A673 (cell line): Measurements from ENCODE around the gene OSGIN1. TPM values are rescaled to one million over a fixed set of nuclear protein-coding genes. Genes with fewer than 3 reads are reported as not detected.

Source experiments
- BruUV-seq: library from RNA; stranded (reverse); fragments of 400-500 nt; replicated peaks from 2 replicates; lab custom pipeline; 2021; lab: Mats Ljungman, UMichigan
- CTCF ChIA-PET: fragments of 300-600 bp; sonication (Branson Sonifier 250); formaldehyde crosslinking; loops from one replicate; lab custom pipeline; 2022; ENCODE audit warnings: antibody characterized with exemption; lab: Charles Lee
- POLR2A ChIA-PET: fragments of 300-600 bp; sonication (Branson Sonifier 250); formaldehyde crosslinking; loops from one replicate; lab custom pipeline; 2022; ENCODE audit warnings: antibody characterized with exemption; ENCODE audit not compliant: low non-redundant PET; lab: Charles Lee
- DNase-seq: peaks from one replicate; pipeline ENCODE4 v3.0.0-alpha.2; 2015; ENCODE audit warnings: low spot score
- H3K27ac ChIP-seq: fragments of 200-600 bp; sonication (generic); 2 replicates; pipeline ENCODE4 v1.5.1; 2016; ENCODE audit warnings: mixed run types, low read depth, mild to moderate bottlenecking, mixed read lengths, antibody characterized with exemption, low read length; ENCODE audit not compliant: poor library complexity, severe bottlenecking
- H3K27me3 ChIP-seq: fragments of 200-600 bp; sonication (generic); replicated peaks from 2 replicates; pipeline ENCODE4 v1.6.1; 2017; ENCODE audit warnings: mixed run types, low read depth, mild to moderate bottlenecking, mixed read lengths, antibody characterized with exemption, low read length; ENCODE audit not compliant: insufficient read depth, poor library complexity
- H3K36me3 ChIP-seq: fragments of 200-600 bp; sonication (generic); 2 replicates; pipeline ENCODE4 v1.6.1; 2016; ENCODE audit warnings: mixed run types, mild to moderate bottlenecking, mixed read lengths, antibody characterized with exemption, low read length; ENCODE audit not compliant: insufficient read depth, poor library complexity, severe bottlenecking
- H3K4me1 ChIP-seq: fragments of 200-600 bp; sonication (generic); 2 replicates; pipeline ENCODE4 v1.6.1; 2017; ENCODE audit warnings: mixed run types, mild to moderate bottlenecking, mixed read lengths, antibody characterized with exemption, low read length; ENCODE audit not compliant: insufficient read depth, poor library complexity, severe bottlenecking
- H3K4me3 ChIP-seq: fragments of 200-600 bp; sonication (generic); 2 replicates; pipeline ENCODE4 v1.5.1; 2016; ENCODE audit warnings: low read depth, mixed run types, mild to moderate bottlenecking, mixed read lengths, low read length; ENCODE audit not compliant: poor library complexity, severe bottlenecking
- H3K9me3 ChIP-seq: fragments of 200-600 bp; sonication (generic); 2 replicates; pipeline ENCODE4 v1.6.1; 2016; ENCODE audit warnings: mixed run types, low read depth, mild to moderate bottlenecking, mixed read lengths, antibody characterized with exemption, low read length; ENCODE audit not compliant: poor library complexity, severe bottlenecking
- EZH2 ChIP-seq: fragments of 200-600 bp; sonication (generic); IDR thresholded peaks from 2 replicates; pipeline ENCODE4 v1.6.1; 2017; ENCODE audit warnings: borderline replicate concordance, low read depth, mild to moderate bottlenecking, mixed read lengths, antibody characterized with exemption, low read length; ENCODE audit not compliant: poor library complexity, severe bottlenecking
- intact Hi-C: fragments of 100-400 bp; cut with micrococcal nuclease; formaldehyde crosslinking; loops from one replicate; pipeline ENCODE4 v1.10.0; 2022; ENCODE audit not compliant: unreplicated experiment
- total RNA-seq: library from RNA; stranded (reverse); gene quantifications from 2 replicates; pipeline ENCODE4 v1.2.3, GENCODE V29; 2021
- TF ChIP-seq, protein P1 (sequence below): fragments of 300-800, 200-600 bp; sonication (generic); conservative IDR thresholded peaks from 2 replicates; pipeline ENCODE4 v1.5.1; 2017; ENCODE audit warnings: low read depth, mild to moderate bottlenecking, antibody characterized with exemption, low read length, moderate library complexity, mixed read lengths

The OSGIN1 gene
- total RNA-seq, 1 experiment from 2014 or later: 2.4 TPM

- BruUV-seq: no TSS peak
- H3K4me3 ChIP-seq: no peak overlapping the region
- no peak for TF ChIP-seq EZH2
- TF ChIP-seq, protein P1, sequence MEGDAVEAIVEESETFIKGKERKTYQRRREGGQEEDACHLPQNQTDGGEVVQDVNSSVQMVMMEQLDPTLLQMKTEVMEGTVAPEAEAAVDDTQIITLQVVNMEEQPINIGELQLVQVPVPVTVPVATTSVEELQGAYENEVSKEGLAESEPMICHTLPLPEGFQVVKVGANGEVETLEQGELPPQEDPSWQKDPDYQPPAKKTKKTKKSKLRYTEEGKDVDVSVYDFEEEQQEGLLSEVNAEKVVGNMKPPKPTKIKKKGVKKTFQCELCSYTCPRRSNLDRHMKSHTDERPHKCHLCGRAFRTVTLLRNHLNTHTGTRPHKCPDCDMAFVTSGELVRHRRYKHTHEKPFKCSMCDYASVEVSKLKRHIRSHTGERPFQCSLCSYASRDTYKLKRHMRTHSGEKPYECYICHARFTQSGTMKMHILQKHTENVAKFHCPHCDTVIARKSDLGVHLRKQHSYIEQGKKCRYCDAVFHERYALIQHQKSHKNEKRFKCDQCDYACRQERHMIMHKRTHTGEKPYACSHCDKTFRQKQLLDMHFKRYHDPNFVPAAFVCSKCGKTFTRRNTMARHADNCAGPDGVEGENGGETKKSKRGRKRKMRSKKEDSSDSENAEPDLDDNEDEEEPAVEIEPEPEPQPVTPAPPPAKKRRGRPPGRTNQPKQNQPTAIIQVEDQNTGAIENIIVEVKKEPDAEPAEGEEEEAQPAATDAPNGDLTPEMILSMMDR: no peak
- H3K9me3 ChIP-seq: no peaks in the 10 kb centered on the region
- intact Hi-C loops: no loop called here
- H3K36me3 ChIP-seq: no peaks in the 10 kb centered on the region
- CTCF ChIA-PET: no interaction called here
- DNase-seq: no peak
- no peaks in the 10 kb centered on the region for H3K4me1 ChIP-seq
- POLR2A ChIA-PET: no interaction called here
- no peak overlapping the region for H3K27ac ChIP-seq
- H3K27me3 ChIP-seq: no peaks in the 10 kb centered on the region
These were observed 26.4 kb downstream of the OSGIN1 start for GRCh38 chr16:83979441-83979840.

DNA sequence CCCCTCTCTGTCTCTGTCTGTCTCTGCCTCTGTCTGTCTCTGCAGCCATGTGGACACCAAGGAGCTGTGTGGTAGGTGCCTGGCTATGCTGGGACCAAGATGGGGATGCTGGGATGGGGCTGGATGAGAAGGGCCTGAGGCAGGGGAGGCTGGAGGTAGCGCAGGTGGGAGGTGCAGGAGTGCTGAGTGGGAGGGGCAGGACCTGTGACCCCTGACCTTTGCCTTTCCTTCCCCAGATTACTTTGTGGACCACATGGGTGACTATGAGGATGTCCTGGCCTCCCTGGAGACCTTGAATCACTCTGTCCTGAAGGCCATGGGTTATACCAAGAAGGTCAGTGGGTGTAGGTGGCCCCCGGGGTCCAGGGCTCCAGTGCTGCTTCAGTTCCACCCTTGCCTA lies 27.8 kb downstream of the OSGIN1 start:
- BruUV-seq: no TSS peak
- DNase-seq: no peak
- intact Hi-C loops: no loop called here
- TF ChIP-seq, protein P1: no peak
- no peak for TF ChIP-seq EZH2
- H3K27me3 ChIP-seq: no peaks in the 10 kb centered on the region
- no peak overlapping the region for H3K4me3 ChIP-seq
- no peaks in the 10 kb centered on the region for H3K36me3 ChIP-seq
- no peak overlapping the region for H3K27ac ChIP-seq
- H3K9me3 ChIP-seq: no peaks in the 10 kb centered on the region
- CTCF ChIA-PET: no interaction called here
- no peaks in the 10 kb centered on the region for H3K4me1 ChIP-seq
- POLR2A ChIA-PET: no interaction called here

DNA sequence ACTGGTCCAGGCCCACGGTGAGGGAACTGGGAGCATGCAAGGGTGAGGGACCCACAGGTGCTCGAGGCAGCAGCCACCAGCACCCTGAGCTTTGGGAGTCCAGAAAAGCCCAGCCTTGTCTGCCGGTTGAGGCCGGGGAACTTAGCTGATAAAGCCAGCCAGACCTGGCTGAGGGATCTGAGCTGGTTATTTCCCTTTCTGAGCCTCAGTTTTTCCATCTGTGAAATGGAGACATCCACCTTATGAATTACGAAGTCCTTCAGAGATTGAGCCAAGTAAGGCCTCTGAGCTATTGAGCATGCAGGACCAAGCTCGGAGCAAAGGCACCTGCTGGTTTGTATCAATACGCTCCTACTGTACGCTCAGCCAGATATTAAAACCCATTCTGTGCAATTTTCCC lies 28.8 kb downstream of the OSGIN1 start:
- no peaks in the 10 kb centered on the region for H3K9me3 ChIP-seq
- no peaks in the 10 kb centered on the region for H3K4me1 ChIP-seq
- no peak for TF ChIP-seq EZH2
- TF ChIP-seq, protein P1: no peak
- H3K27me3 ChIP-seq: peaks cover 6% of the 10 kb centered on the region
- ChIA-PET POLR2A (no interaction called here), CTCF (no interaction called here)
- intact Hi-C loops: no loop called here
- no peak for DNase-seq
- H3K36me3 ChIP-seq: no peaks in the 10 kb centered on the region
- H3K27ac ChIP-seq: no peak overlapping the region
- no peak overlapping the region for H3K4me3 ChIP-seq
- BruUV-seq: no TSS peak
